Activated CD4-positive, alpha-beta T cell treated with anti-CD3 and anti-CD28 coated beads for 36 hours (primary cell): Measurements from ENCODE around the gene PNPLA7. TPM values are rescaled to one million over a fixed set of nuclear protein-coding genes. Genes with fewer than 3 reads are reported as not detected.
"Not testable (repeated sequence)": the region's sequence is repeated elsewhere in the genome, so short reads cannot be mapped to it uniquely, and the experiment has no call there.

Experiments used
- ATAC-seq: fragments of 200-7000 bp; cut with Tn5 transposase; one replicate; pipeline ENCODE4 v1.10.0; 2021; ENCODE audit warnings: mild to moderate bottlenecking, moderate library complexity
- CTCF ChIA-PET: fragments of 350-600 bp; sonication (Branson Sonifier 250); formaldehyde crosslinking; loops from one replicate; lab custom pipeline; 2021; ENCODE audit warnings: antibody characterized with exemption; lab: Charles Lee
- POLR2A ChIA-PET: fragments of 350-600 bp; sonication (Branson Sonifier 250); formaldehyde crosslinking; loops from one replicate; lab custom pipeline; 2021; ENCODE audit warnings: antibody characterized with exemption, inconsistent platforms; lab: Charles Lee
- DNase-seq: peaks from one replicate; pipeline ENCODE4 v3.0.0-alpha.2; 2020
- H3K27ac Mint-ChIP-seq: one replicate; pipeline ENCODE4 v1.8.0; 2021; ENCODE audit warnings: mixed read lengths
- H3K27me3 Mint-ChIP-seq: one replicate; pipeline ENCODE4 v1.8.0; 2021; ENCODE audit warnings: mixed read lengths
- H3K36me3 Mint-ChIP-seq: one replicate; pipeline ENCODE4 v1.8.0; 2021; ENCODE audit warnings: low read depth, mixed read lengths
- H3K4me1 Mint-ChIP-seq: one replicate; pipeline ENCODE4 v1.8.0; 2021; ENCODE audit warnings: mixed read lengths
- H3K4me3 Mint-ChIP-seq: one replicate; pipeline ENCODE4 v1.8.0; 2021; ENCODE audit warnings: mild to moderate bottlenecking, moderate library complexity, mixed read lengths
- H3K9me3 Mint-ChIP-seq: one replicate; pipeline ENCODE4 v1.8.0; 2021; ENCODE audit warnings: low read depth, mixed read lengths
- intact Hi-C, 2 experiments: fragments of 100-400 bp; cut with DNase I in 1 of 2; cut with micrococcal nuclease in 1 of 2; formaldehyde crosslinking; loops; one replicate each; pipeline versions ENCODE4 v1.14.2 to v1.15.1; 2022 to 2024; cut with DNase I, micrococcal nuclease
- total RNA-seq, 2 experiments: library from RNA; stranded (reverse); gene quantifications; one replicate each; pipeline ENCODE4 v1.2.3, GENCODE V29; 2021

The PNPLA7 gene
- total RNA-seq, 2 experiments from 2014 or later, result 3.1 to 3.6 TPM

GRCh38 chr9:137456061-137456863 is 93.9 kb downstream of the PNPLA7 start:
- Mint-ChIP-seq H3K4me1 (peaks cover 37% of the 10 kb centered on the region), H3K36me3 (peaks cover 28% of the 10 kb centered on the region), H3K9me3 (no peaks in the 10 kb centered on the region), H3K4me3 (no peak overlapping the region), H3K27me3 (no peaks in the 10 kb centered on the region), H3K27ac (peak overlapping the region; percentile 37)
- POLR2A ChIA-PET, result no interaction called here
- ATAC-seq, result no peak
- no peak for DNase-seq
- intact Hi-C loops, result loop anchor here in 1 of 2 experiments (10.0 kb wide), 1 partner anchor 1211 kb away; the partner anchor contains the start of gene QSOX2
- CTCF ChIA-PET, result no interaction called here

GRCh38 chr9:137455359-137455991 is 94.7 kb downstream of the PNPLA7 start:
- ChIA-PET CTCF (no interaction called here), POLR2A (no interaction called here)
- no peaks in the 10 kb centered on the region for H3K27me3 Mint-ChIP-seq
- peak overlapping the region; percentile 37 for H3K27ac Mint-ChIP-seq
- DNase-seq (no peak), ATAC-seq (no peak)
- H3K36me3 Mint-ChIP-seq, result peaks cover 28% of the 10 kb centered on the region
- H3K9me3 Mint-ChIP-seq, result no peaks in the 10 kb centered on the region
- intact Hi-C loops, result loop anchor here in 1 of 2 experiments (10.0 kb wide), 1 partner anchor 1211 kb away; the partner anchor contains the start of gene QSOX2
- H3K4me1 Mint-ChIP-seq, result peaks cover 37% of the 10 kb centered on the region
- no peak overlapping the region for H3K4me3 Mint-ChIP-seq

- ChIA-PET POLR2A (no interaction called here), CTCF (no interaction called here)
- peak; percentile 23 for DNase-seq
- H3K4me3 Mint-ChIP-seq, result peak overlapping the region; percentile 45
- H3K9me3 Mint-ChIP-seq, result no peaks in the 10 kb centered on the region
- no peak overlapping the region for H3K27ac Mint-ChIP-seq
- intact Hi-C loops, result loop anchor here in 1 of 2 experiments (1.0 to 10.0 kb wide), 7 partner anchors 31 to 1210 kb away; partner anchors contain the start of genes ARRDC1, EXD3, MRPL41 and NOXA1
- H3K36me3 Mint-ChIP-seq, result peaks cover 29% of the 10 kb centered on the region
- no peaks in the 10 kb centered on the region for H3K27me3 Mint-ChIP-seq
- peaks cover 38% of the 10 kb centered on the region for H3K4me1 Mint-ChIP-seq
- ATAC-seq, result no peak
These were observed 95.4 kb downstream of the PNPLA7 start for GRCh38 chr9:137454597-137455358.

- no peaks in the 10 kb centered on the region for H3K9me3 Mint-ChIP-seq
- peak; percentile 73 for DNase-seq
- H3K36me3 Mint-ChIP-seq, result peaks cover 33% of the 10 kb centered on the region
- CTCF ChIA-PET, result no interaction called here
- H3K27me3 Mint-ChIP-seq, result no peaks in the 10 kb centered on the region
- H3K4me3 Mint-ChIP-seq, result peak overlapping the region; percentile 45
- H3K4me1 Mint-ChIP-seq, result peaks cover 38% of the 10 kb centered on the region
- intact Hi-C loops, result loop anchor here in 1 of 2 experiments (1.0 to 10.0 kb wide), 7 partner anchors 31 to 1209 kb away; partner anchors contain the start of genes ARRDC1, EXD3, MRPL41 and NOXA1
- peak; percentile 50 for ATAC-seq
- H3K27ac Mint-ChIP-seq, result no peak overlapping the region
- POLR2A ChIA-PET, result no interaction called here
These were observed 96.0 kb downstream of the PNPLA7 start for GRCh38 chr9:137454145-137454596.

GRCh38 chr9:137453643-137454081 is 96.5 kb downstream of the PNPLA7 start:
- intact Hi-C loops, result loop anchor here in 1 of 2 experiments (1.0 to 10.0 kb wide), 7 partner anchors 30 to 1209 kb away; partner anchors contain the start of genes ARRDC1, EXD3, MRPL41 and NOXA1
- DNase-seq (peak; percentile 84), ATAC-seq (peak; percentile 83)
- ChIA-PET POLR2A (interaction anchor here (0.6 kb wide), 2 partner anchors 77 to 552 kb away, joined by 3 to 4 read pairs; no protein-coding TSS in a partner anchor), CTCF (no interaction called here)
- H3K9me3 Mint-ChIP-seq, result no peaks in the 10 kb centered on the region
- no peak overlapping the region for H3K27ac Mint-ChIP-seq
- peaks cover 38% of the 10 kb centered on the region for H3K4me1 Mint-ChIP-seq
- H3K4me3 Mint-ChIP-seq, result no peak overlapping the region
- peaks cover 33% of the 10 kb centered on the region for H3K36me3 Mint-ChIP-seq
- H3K27me3 Mint-ChIP-seq, result no peaks in the 10 kb centered on the region

GRCh38 chr9:137452761-137453642 is 97.2 kb downstream of the PNPLA7 start:
- Mint-ChIP-seq H3K27me3 (no peaks in the 10 kb centered on the region), H3K4me3 (no peak overlapping the region), H3K9me3 (no peaks in the 10 kb centered on the region), H3K36me3 (peaks cover 35% of the 10 kb centered on the region), H3K27ac (no peak overlapping the region), H3K4me1 (peaks cover 38% of the 10 kb centered on the region)
- ChIA-PET CTCF (no interaction called here), POLR2A (interaction anchor here (0.6 to 1.0 kb wide), 3 partner anchors 9 to 551 kb away, joined by 3 to 5 read pairs (median 4); no protein-coding TSS in a partner anchor)
- DNase-seq (no peak), ATAC-seq (no peak)
- intact Hi-C loops, result loop anchor here in 1 of 2 experiments (10.0 kb wide), 1 partner anchor 1208 kb away; the partner anchor contains the start of gene QSOX2

GRCh38 chr9:137452006-137452760 is 98.0 kb downstream of the PNPLA7 start:
- H3K4me3 Mint-ChIP-seq, result no peak overlapping the region
- peaks cover 37% of the 10 kb centered on the region for H3K4me1 Mint-ChIP-seq
- ATAC-seq (no peak), DNase-seq (no peak)
- H3K27me3 Mint-ChIP-seq, result no peaks in the 10 kb centered on the region
- intact Hi-C loops, result loop anchor here in 1 of 2 experiments (10.0 kb wide), 1 partner anchor 1207 kb away; the partner anchor contains the start of gene QSOX2
- CTCF ChIA-PET, result no interaction called here
- no peaks in the 10 kb centered on the region for H3K9me3 Mint-ChIP-seq
- peaks cover 35% of the 10 kb centered on the region for H3K36me3 Mint-ChIP-seq
- POLR2A ChIA-PET, result interaction anchor here (1.0 kb wide), 1 partner anchor 10 kb away, joined by 5 read pairs; no protein-coding TSS in a partner anchor
- H3K27ac Mint-ChIP-seq, result no peak overlapping the region

- Mint-ChIP-seq H3K36me3 (peaks cover 31% of the 10 kb centered on the region), H3K4me1 (peaks cover 34% of the 10 kb centered on the region)
- CTCF ChIA-PET, H3K9me3 Mint-ChIP-seq, H3K4me3 Mint-ChIP-seq, H3K27me3 Mint-ChIP-seq, POLR2A ChIA-PET, DNase-seq, ATAC-seq, H3K27ac Mint-ChIP-seq: not testable (repeated sequence)
- intact Hi-C loops, result loop anchor here in 1 of 2 experiments (10.0 kb wide), 1 partner anchor 1207 kb away; the partner anchor contains the start of gene QSOX2
These were observed 98.8 kb downstream of the PNPLA7 start for GRCh38 chr9:137451264-137452005.

- intact Hi-C loops, result loop anchor here in 1 of 2 experiments (10.0 kb wide), 1 partner anchor 1206 kb away; the partner anchor contains the start of gene QSOX2
- H3K9me3 Mint-ChIP-seq, H3K4me3 Mint-ChIP-seq, CTCF ChIA-PET, H3K27me3 Mint-ChIP-seq, ATAC-seq, H3K27ac Mint-ChIP-seq, POLR2A ChIA-PET, DNase-seq: not testable (repeated sequence)
- Mint-ChIP-seq H3K4me1 (peaks cover 33% of the 10 kb centered on the region), H3K36me3 (peaks cover 28% of the 10 kb centered on the region)
These were observed 99.5 kb downstream of the PNPLA7 start for GRCh38 chr9:137450539-137451222.
